Stimulated activated CD8-positive, alpha-beta memory T cell treated with anti-CD3 and anti-CD28 coated beads, Interleukin-15, amount 100 ng/mL, for 24 hours (primary cell): ENCODE data around the gene PDE1C.

ENCODE experiments used
- DNase-seq: peaks from one replicate; pipeline ENCODE4 v3.0.0-alpha.2; 2020; ENCODE audit warnings: low read depth

PDE1C gene

DNA sequence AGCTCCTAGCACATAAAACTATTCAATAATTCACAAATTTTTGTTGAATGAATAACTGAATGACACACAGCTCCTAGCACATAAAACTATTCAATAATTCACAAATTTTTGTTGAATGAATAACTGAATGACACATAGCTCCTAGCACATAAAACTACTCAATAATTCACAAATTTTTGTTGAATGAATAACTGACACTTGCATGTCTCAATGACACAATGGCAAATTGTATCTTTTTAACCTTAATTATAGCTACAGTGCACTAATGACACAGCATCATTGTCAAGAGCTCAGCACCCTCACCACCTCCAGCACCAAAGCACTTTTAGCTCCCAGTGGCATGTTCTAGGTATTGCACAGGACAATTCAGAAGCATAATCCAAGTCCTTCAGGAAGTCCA lies 131.6 kb downstream of the PDE1C start:
- DNase-seq, result no peak

DNA sequence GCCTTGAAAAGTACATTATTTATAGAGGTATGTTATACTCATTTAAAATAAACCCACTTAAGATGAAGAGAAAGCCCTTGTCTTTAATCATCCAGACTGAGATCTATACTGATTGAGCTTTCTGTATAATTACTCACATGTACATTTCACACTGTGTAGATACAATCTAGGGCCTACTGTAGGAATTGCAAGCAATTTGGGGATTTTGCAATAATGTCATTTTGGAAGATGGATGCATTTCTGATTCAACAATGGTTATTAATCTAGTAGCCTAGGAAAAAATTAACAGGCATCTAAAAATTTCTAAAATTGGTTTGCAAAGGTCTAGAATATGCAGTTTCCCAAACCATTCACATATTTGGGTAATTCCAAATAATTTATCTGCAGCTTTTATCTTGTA lies 132.2 kb downstream of the PDE1C start:
- DNase-seq, result no peak

DNA sequence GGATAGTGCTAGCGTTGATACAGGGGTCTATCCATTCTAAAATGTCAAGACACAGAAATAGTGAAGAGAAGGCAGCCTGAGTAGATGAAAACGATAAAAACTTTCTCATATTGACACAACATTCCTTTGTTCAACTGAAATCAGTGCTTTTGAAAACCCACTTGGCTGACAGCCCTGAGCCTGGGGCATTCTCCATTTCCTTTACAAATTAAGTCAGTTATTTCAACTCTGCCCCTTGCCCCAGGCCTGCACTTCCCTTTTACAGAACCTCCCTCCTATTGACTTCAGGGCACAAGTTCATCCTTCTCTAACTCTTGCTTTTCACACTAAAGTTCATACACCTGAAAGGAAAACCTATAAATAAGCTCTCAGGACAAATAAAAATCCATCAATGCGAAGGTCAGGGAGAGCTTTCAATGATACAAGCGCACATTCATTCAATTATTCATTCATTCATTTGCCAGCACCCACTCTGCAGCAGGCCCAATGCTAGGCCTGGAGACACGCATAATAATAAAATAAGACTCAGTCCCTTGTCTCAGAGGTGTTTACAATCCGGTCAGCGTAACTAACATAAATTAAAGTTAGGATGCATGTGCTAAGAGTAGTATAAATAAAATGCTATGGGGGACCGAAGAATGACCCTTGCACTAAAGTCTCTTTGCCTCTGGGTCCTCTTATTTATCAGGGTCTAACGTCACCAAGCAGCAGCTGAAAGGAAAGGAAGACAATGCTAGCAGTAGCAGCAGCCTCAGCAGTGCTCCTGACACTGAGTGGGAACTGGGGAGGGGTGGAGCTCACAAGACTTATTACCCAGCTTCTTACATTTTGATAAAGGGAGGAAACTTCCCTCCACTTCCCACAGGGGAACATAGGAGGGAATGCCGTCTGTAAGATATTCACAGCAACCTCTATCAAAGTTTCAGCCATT lies 134.8 kb downstream of the PDE1C start:
- no peak for DNase-seq

DNA sequence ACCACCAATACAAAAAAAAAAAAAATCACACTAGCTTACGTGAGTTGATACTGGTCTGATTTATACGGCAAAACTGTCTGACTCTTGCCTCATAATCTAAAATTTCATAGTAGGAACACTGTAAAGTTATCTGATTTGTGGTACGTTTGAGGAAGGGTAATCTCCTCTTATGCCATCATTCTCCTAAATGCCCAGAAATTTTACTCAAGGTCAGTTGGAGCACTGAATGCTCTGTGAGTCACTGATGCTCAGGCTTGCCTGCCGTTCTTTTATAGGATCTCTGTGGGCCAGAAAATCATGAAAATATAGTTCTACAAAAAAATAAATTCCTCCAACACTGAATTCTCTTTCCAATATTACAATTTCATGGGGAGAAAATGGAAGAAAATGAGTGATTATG lies 135.7 kb downstream of the PDE1C start:
- no peak for DNase-seq

DNA sequence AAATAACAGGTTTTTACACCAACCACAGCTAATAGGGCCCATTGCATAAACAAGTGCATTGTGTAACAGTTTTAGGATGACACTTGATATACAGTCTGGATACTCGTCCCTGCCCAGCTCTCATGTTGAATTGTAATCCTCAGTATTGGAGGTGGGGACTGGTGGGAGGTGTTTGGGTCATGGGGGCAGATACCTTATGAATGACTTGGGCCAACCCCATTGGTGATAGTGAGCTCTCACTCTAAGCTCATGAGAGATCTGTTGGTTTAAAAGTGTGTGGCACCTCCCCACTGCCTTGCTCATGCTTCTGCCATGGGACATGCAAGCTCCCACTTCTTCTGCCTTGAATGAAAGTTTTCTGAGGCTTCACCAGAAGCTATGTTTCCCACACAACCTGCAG lies 136.7 kb downstream of the PDE1C start:
- no peak for DNase-seq

DNA sequence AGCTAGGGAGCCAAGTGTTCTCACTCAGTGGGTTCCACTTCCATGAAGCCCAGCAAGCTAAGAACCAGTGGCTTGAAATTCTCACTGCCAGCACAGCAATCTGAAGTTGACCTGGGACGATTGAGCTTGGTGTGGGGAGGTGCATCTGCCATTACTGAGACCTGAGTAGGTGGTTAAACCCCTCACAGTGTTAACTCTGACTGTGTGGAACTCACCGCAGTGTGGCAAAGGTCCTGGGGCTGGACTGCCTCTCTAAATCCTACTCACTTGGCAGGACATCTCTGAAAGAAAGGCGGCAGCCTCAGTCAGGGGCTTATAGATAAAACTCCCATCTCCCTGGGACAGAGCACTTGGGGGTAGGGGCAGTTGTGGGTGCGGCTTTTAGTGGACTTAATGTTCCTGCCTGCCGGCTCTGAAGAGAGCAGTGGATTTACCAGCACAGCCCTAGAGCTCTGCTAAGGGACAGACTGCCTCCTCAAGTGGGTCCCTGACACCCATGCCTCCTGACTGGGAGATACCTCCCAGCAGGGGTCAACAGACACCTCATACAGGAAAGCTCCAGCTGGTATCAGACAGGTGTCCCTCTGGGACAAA lies 143.1 kb downstream of the PDE1C start:
- no peak for DNase-seq

DNA sequence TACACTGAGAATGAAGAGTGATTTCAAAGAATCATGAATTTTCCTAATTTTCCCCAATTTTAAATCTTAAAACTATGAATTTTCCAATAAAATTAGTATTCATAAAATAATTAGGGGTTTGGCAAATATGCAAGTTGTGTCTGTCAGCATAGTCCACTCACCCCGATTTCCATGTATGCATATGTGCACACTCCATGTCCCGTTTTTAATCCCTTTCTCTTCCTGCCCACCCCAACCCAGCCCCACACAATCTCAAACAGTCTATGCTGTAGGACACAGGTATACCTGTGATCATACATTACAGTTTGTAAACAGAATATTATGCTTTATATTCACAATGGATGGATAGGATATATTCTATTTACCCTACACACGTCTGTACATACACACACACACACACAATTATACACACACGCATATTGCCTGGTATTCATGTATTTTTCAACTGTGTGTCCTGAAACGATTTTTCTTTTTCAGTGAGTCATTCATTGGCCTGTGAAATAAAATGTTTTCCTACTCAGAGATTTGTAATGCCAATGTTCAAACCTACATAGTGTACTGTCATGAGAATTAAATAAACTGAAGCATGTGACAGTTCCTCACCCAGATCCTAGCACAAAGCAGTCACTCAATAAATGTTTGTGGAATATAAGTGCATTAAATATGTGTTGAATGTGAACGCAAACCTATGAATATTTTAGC lies 144.3 kb downstream of the PDE1C start:
- DNase-seq, result no peak

GRCh38 chr7:31924251-31924650 lies 146.0 kb downstream of the PDE1C start:
- no peak for DNase-seq

DNA sequence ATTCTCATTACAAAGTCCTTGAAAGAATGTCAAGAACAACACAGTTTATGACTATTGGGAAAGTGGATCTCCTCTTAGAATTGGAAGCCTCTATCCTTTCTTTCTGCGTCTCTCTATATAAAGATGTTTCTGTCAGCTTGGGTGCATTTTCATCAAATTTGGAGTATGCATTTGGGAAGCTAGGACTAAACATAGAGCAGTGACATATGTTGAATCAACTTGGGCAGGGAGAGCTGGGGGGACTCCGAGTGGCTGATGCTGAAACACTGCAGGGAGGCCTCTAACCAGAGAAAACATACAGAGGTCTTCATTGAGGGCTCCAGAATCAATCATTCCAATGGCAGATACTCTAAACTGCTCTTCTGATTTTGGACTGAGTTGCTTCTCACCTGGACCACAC lies 147.4 kb downstream of the PDE1C start:
- DNase-seq, result no peak

- DNase-seq, result no peak
Observed at GRCh38 chr7:31921047-31921446, 149.2 kb downstream of the PDE1C start.

DNA sequence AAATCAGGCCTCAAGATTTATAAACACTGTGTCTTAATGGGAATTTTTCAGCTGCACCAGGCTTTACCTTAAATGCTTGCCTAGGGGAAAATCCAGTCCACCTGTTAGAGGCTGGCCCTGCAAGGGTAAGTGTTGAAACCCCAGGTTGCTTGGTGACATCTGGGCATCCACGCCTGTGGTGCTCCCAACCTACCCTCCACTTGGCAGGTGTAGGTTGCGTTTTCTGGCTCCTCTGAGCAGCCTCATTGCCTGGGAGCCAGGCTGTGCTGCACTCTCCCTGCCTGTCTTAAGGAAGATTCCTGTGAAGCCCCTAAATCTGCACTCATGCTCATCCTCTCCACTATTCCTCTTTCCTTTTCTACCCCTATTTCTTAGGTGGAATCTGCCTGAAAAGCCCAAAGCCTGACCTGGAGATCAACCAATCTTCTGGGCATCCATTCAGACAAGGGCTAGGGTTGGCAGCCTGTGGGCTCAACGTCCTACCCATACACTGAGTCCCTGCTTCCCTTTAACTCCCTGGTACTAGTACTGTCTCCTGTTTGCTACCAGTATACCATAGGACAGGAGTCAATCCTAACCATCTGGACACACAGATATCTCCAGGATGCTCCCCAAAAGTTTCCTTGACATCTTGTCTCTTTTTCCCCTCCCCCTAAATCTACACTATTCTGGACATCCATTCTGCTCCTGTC lies 150.4 kb downstream of the PDE1C start:
- no peak for DNase-seq

GRCh38 chr7:31918706-31919393 lies 151.4 kb downstream of the PDE1C start:
- DNase-seq, result no peak

DNA sequence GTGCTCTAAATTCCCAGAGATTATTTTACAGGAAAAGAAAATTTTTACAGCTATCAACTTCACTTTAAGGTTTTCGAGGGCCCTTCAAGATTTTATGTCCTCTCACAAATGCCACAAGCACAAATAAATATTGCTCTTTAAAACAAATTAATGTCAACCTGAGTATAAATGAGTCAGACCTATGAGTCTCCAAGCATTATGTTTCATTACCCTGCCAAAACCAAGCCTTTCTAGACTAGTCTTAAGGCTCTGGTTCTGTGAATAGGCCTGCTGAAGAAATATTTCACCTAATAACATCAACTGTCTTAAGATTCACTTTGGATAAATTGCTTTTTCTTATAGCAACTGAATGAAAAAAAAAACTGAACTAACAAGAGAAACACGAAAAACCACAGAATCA lies 153.0 kb downstream of the PDE1C start:
- no peak for DNase-seq

- DNase-seq, result no peak
Observed at GRCh38 chr7:31910191-31910590, 160.0 kb downstream of the PDE1C start.

DNA sequence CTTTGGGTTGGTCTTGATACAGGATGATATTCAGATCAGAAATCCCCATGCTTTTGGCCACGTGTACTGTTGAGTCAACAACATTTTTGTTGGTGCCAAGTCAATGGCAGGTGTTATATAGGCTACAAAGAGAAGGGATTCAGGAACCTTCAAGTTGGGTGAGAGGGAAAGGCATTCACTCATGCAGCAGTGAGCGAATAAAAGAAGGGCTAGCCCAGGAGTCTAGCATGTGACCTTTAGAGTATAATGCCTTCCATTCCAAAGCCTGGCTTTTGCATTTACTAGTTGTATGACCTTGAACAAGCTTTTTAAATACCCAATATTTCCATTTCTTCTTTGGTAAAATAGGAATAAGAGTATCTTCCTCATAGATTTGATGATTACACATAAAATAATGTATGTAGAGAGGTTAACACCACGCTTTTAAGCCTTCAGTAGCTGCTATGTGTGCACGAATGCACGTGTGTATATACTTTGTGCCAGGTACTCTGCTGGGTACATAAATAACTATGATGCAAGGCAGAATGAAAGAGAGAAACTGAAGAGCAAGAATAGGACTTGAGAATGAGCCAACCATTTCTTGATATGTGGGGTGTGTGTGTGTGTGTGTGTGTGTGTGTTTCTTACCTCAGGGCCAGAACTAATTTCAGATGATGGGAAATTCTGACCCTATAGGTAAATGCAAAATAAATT lies 163.6 kb downstream of the PDE1C start:
- no peak for DNase-seq

- no peak for DNase-seq
Observed at GRCh38 chr7:31903962-31904361, 166.2 kb downstream of the PDE1C start.

- no peak for DNase-seq
Observed at GRCh38 chr7:31899356-31899927, 170.8 kb downstream of the PDE1C start.

DNA sequence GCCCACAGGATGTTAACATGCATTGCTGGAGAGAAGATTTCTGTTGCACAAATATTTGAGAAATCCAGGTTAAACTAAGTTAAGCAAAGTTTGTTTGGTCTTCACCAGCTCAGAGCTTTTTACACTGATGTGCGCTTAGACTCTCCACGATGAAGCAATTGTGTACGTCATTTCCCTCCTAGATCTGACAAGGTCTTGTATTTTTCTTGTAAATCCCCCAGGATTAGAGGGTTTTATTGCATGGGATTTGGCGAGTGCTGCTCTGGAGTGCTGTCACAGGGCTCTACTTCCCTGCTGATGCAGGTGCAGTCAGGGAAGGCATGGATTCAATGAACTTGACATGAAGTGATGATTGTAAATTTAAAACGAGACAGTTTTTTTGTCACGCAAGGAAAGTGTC lies 173.3 kb downstream of the PDE1C start:
- DNase-seq, result no peak

GRCh38 chr7:31894308-31894707 lies 175.9 kb downstream of the PDE1C start:
- no peak for DNase-seq

DNA sequence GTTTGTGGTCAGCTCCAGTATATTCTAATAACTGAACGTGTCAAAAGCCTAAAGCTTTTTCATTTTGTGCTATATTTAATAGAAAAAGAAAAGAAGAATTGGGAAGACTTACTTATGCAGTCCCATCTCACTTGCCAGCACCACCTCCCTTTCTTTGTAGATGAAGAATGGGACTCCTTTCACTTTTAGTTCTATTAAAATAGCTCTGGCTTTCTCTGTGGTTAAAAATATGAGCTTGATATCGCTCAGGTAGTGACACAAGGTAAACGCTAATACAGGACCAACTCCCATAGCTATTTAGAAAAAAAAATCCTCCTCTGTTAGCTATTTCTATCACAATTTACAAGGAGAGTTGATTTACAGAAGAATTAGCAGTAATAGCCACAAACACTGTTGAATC lies 176.8 kb downstream of the PDE1C start:
- DNase-seq, result no peak
